GM19099 (cell line): ENCODE measurements around the gene PIK3R2.

Experiments used
- POLR2A ChIP-seq: IDR thresholded peaks from 3 replicates; pipeline ENCODE4 v1.6.1; 2011; ENCODE audit warnings: low read depth; ENCODE audit not compliant: insufficient read length; ENCODE audit errors: extremely low read depth

The PIK3R2 gene

GRCh38 chr19:18173572-18174288 is 20.8 kb downstream of the PIK3R2 start, which contains the start of gene IFI30:
IFI30 (plus strand) TSS chr19:18173813; CDS start chr19:18173842, 29 bp downstream.
- peak; percentile 99 for TF ChIP-seq POLR2A

GRCh38 chr19:18174983-18175382 is 22.0 kb downstream of the PIK3R2 start:
- TF ChIP-seq POLR2A: no peak

- TF ChIP-seq POLR2A: no peak
Measured at GRCh38 chr19:18176367-18177310, 23.7 kb downstream of the PIK3R2 start.

- TF ChIP-seq POLR2A: peak; percentile 20
Measured at GRCh38 chr19:18179957-18180356, 27.0 kb downstream of the PIK3R2 start.

- TF ChIP-seq POLR2A: no peak
Measured at GRCh38 chr19:18183529-18183928, 30.6 kb downstream of the PIK3R2 start.

- TF ChIP-seq POLR2A: no peak
Measured at GRCh38 chr19:18185538-18185937, 32.6 kb downstream of the PIK3R2 start.

- TF ChIP-seq POLR2A: no peak
Measured at GRCh38 chr19:18190278-18190677, 37.3 kb downstream of the PIK3R2 start.

- no peak for TF ChIP-seq POLR2A
Measured at GRCh38 chr19:18191640-18192062, 38.7 kb downstream of the PIK3R2 start.

GRCh38 chr19:18192673-18193387 is 39.9 kb downstream of the PIK3R2 start, which contains the start of gene MPV17L2:
MPV17L2 (plus strand) TSS chr19:18193218; CDS start chr19:18193282, 64 bp downstream.
- peak; percentile 79 for TF ChIP-seq POLR2A

- TF ChIP-seq POLR2A: no peak
Measured at GRCh38 chr19:18193388-18194180, 40.6 kb downstream of the PIK3R2 start.

GRCh38 chr19:18194181-18194530 is 41.2 kb downstream of the PIK3R2 start:
- TF ChIP-seq POLR2A: no peak

GRCh38 chr19:18194554-18195238 is 41.7 kb downstream of the PIK3R2 start:
- no peak for TF ChIP-seq POLR2A

- no peak for TF ChIP-seq POLR2A
Measured at GRCh38 chr19:18196511-18196845, 43.5 kb downstream of the PIK3R2 start.

GRCh38 chr19:18197306-18197705 is 44.3 kb downstream of the PIK3R2 start:
- TF ChIP-seq POLR2A: no peak
